Epithelial cell of umbilical artery (primary cell): ENCODE data around the gene SFXN2. TPM values are rescaled to one million over a fixed set of nuclear protein-coding genes. Genes with fewer than 3 reads are reported as not detected.

Source experiments
- total RNA-seq: library from RNA; depleted of rRNA; stranded (reverse); fragments of >200 nt; gene quantifications from 2 replicates; pipeline ENCODE4 v1.2.3, GENCODE V29; 2014

SFXN2 gene
- total RNA-seq: 4.5 and 12.0 TPM in 2 replicates

GRCh38 chr10:102714621-102715455 lies at the start of gene SFXN2:
TSS of gene SFXN2 (plus strand) at chr10:102714636. CDS start at chr10:102726637, 12,001 bp downstream.

GRCh38 chr10:102713814-102714620 lies 419 bp upstream of the SFXN2 start, which contains the start of gene ARL3:
TSS of gene ARL3 (minus strand) at chr10:102714397. CDS start at chr10:102714275, 122 bp downstream.

GRCh38 chr10:102743588-102744373 lies 29.3 kb downstream of the SFXN2 start, which contains the start of gene WBP1L:
TSS of gene WBP1L (plus strand) at chr10:102743948. CDS start at chr10:102744054, 106 bp downstream.

Other genes with a start within 250 kb of the SFXN2 start
- 118 and 134 TPM in 2 replicates for gene ACTR1A, start 211.9 kb upstream of the SFXN2 start, total RNA-seq
- 2.6 and 2.7 TPM in 2 replicates for gene SUFU, start 210.7 kb upstream of the SFXN2 start, total RNA-seq
- 54.1 and 66.3 TPM in 2 replicates for gene TRIM8, start 70.2 kb upstream of the SFXN2 start, total RNA-seq
- gene ARL3, start 239 bp upstream of the SFXN2 start, total RNA-seq: 8.4 and 8.7 TPM in 2 replicates
- gene WBP1L, start 29.3 kb downstream of the SFXN2 start, total RNA-seq: 24.7 and 58.4 TPM in 2 replicates
- not detected in 2 replicates for gene CYP17A1, start 122.8 kb downstream of the SFXN2 start, total RNA-seq
- 16.0 and 19.8 TPM in 2 replicates for gene BORCS7, start 139.6 kb downstream of the SFXN2 start, total RNA-seq
- gene AS3MT, start 154.8 kb downstream of the SFXN2 start, total RNA-seq: 1.8 and 2.6 TPM in 2 replicates
- gene CNNM2, start 203.7 kb downstream of the SFXN2 start, total RNA-seq: 1.6 and 3.0 TPM in 2 replicates